ENCODE results near the gene RAB1B.
A peak's percentile ranks its signal among the peaks of the same experiment; 100 is the strongest.

RAB1B gene

DNA sequence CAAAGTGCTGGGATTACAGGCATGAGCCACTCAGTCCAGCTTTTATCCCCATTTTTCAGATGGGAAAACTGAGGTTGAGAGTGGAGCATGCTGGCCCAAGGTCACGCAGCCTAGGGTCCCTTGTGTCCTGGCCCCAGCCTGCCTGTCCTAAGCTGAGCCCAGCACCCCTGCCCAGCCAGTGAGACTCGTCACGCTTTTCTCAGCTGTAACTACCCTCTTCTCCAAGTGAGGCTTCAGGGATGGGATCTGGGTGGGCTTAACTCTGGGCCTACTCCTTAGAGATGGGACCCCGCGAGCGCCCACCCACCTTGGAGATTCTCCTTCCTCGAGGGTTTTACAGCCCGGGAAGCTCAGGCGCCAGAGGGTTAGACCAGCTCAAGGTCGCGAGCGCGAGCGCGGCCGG, 22.9 kb downstream of the RAB1B start:
- Histone ChIP-seq H3K27ac (ENCODE audit: low read depth, low read length) (no peak overlapping the region), H3K9ac (ENCODE audit: low read length) (no peak overlapping the region), H3K36me3 (ENCODE audit: control insufficient read depth, insufficient read depth, low read length) (no peaks in the 10 kb centered on the region), H3K4me1 (ENCODE audit: control insufficient read depth, insufficient read depth, low read length) (no peaks in the 10 kb centered on the region), H3K4me3 (ENCODE audit: low read length) (peak overlapping the region; percentile 5), H3K27me3 (ENCODE audit: control insufficient read depth, insufficient read depth, low read length) (peaks cover 20% of the 10 kb centered on the region)

- Histone ChIP-seq H3K27ac (ENCODE audit: low read depth, low read length) (no peak within 1 kb of the TSS), H3K9ac (ENCODE audit: low read length) (no peak within 1 kb of the TSS), H3K4me1 (ENCODE audit: control insufficient read depth, insufficient read depth, low read length) (no peaks in the 10 kb centered on the region), H3K27me3 (ENCODE audit: control insufficient read depth, insufficient read depth, low read length) (peaks cover 20% of the 10 kb centered on the region), H3K36me3 (ENCODE audit: control insufficient read depth, insufficient read depth, low read length) (no peaks in the 10 kb centered on the region), H3K4me3 (ENCODE audit: low read length) (peak within 1 kb of the TSS; percentile 26)
Measured at GRCh38 chr11:66291706-66292542, 23.5 kb downstream of the RAB1B start, which contains the start of gene TMEM151A. Gene TMEM151A (plus strand): TSS chr11:66291894. CDS start chr11:66292014, 120 bp downstream.

DNA sequence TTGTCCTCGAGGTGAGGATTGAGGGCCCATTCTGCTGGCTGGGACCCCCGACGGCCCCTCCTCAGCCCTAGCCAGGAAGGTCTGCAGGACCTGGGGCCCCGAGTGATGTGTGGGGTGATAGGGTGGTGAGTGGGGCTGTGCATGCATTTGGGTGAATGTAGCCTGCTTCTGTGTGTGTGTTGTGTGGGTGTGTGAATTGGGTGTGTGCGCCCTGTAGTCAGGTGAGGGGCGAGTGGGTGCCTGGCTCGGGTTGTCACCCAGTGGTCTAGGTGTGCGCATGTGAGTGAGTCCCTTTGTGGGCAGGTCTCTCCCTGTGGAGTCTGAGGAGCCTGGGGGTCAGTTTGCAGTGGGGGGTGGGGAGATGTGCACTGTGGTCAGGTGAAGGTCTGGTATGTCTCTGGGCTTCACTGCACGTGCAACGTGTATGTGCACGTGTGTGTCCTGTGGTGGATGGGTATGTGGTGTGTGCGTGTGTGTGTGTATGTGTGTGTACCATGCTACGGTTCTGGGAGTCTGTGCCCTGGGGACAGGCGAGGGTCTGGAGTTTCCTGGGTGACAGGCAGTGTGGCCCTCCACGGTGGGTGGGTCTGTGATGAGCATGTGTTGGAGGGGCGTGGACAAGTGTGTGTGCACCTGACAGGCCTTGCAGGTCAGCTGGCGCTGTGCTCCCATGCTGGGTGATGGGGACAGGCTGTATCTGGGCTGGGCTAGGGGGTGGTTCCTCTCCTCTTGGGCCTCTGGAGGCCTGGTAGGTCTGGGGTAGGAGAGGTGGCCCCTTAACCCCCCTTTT, 24.3 kb downstream of the RAB1B start:
- Histone ChIP-seq H3K4me3 (ENCODE audit: low read length) (no peak overlapping the region), H3K27ac (ENCODE audit: low read depth, low read length) (no peak overlapping the region), H3K36me3 (ENCODE audit: control insufficient read depth, insufficient read depth, low read length) (no peaks in the 10 kb centered on the region), H3K27me3 (ENCODE audit: control insufficient read depth, insufficient read depth, low read length) (peaks cover 20% of the 10 kb centered on the region), H3K4me1 (ENCODE audit: control insufficient read depth, insufficient read depth, low read length) (no peaks in the 10 kb centered on the region), H3K9ac (ENCODE audit: low read length) (no peak overlapping the region)

GRCh38 chr11:66293352-66293751, 24.9 kb downstream of the RAB1B start:
- H3K27me3 ChIP-seq (ENCODE audit: control insufficient read depth, insufficient read depth, low read length) = peaks cover 20% of the 10 kb centered on the region

DNA sequence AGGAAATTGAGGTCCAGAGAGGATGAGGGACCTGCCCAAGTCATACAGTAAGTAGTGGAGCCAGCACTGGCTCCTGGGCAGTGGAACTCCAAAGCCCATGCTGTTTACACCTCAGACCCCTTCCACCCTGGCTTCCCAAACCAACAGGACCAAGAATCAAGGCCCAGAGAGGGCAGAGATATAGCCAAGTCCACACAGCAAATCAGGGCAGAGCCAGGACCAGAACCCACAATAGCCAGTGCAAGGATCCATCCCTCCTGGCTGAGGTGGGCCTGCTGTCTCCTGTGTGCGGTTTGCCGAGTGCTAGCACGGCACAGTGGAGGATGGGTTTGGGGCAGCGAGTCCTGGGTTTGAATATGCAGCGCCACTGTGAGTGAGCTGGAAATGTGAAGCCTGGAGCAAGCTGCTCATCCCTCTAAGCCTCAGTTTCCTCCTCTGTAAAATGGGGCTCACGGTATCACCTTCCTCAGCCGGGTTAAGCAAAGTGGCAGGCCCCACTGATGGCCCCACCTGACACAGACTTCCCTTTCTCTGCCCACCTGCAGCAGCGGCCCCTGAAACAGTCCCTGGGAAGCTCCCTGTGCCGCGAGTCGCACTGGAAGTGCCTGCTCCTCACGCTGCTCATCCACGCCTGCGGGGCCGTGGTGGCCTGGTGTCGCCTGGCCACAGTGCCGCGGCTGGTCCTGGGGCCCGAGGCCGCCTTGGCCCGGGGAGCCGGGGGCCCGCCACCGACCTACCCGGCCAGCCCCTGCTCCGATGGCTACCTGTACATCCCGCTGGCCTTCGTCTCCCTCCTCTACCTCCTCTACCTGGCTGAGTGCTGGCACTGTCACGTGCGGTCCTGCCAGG, 25.6 kb downstream of the RAB1B start:
- no peak overlapping the region for H3K4me3 ChIP-seq (ENCODE audit: low read length)
- no peak overlapping the region for H3K9ac ChIP-seq (ENCODE audit: low read length)
- H3K27me3 ChIP-seq (ENCODE audit: control insufficient read depth, insufficient read depth, low read length) = peaks cover 20% of the 10 kb centered on the region
- H3K36me3 ChIP-seq (ENCODE audit: control insufficient read depth, insufficient read depth, low read length) = no peaks in the 10 kb centered on the region
- H3K27ac ChIP-seq (ENCODE audit: low read depth, low read length) = no peak overlapping the region
- H3K4me1 ChIP-seq (ENCODE audit: control insufficient read depth, insufficient read depth, low read length) = no peaks in the 10 kb centered on the region

More at GRCh38 chr11:66293352-66293751, 24.9 kb downstream of the RAB1B start:
- no peak overlapping the region for H3K4me3 ChIP-seq (ENCODE audit: low read length)
- H3K4me1 ChIP-seq (ENCODE audit: control insufficient read depth, insufficient read depth, low read length) = no peaks in the 10 kb centered on the region
- no peak overlapping the region for H3K27ac ChIP-seq (ENCODE audit: low read depth, low read length)
- H3K36me3 ChIP-seq (ENCODE audit: control insufficient read depth, insufficient read depth, low read length) = no peaks in the 10 kb centered on the region
- no peak overlapping the region for H3K9ac ChIP-seq (ENCODE audit: low read length)

DNA sequence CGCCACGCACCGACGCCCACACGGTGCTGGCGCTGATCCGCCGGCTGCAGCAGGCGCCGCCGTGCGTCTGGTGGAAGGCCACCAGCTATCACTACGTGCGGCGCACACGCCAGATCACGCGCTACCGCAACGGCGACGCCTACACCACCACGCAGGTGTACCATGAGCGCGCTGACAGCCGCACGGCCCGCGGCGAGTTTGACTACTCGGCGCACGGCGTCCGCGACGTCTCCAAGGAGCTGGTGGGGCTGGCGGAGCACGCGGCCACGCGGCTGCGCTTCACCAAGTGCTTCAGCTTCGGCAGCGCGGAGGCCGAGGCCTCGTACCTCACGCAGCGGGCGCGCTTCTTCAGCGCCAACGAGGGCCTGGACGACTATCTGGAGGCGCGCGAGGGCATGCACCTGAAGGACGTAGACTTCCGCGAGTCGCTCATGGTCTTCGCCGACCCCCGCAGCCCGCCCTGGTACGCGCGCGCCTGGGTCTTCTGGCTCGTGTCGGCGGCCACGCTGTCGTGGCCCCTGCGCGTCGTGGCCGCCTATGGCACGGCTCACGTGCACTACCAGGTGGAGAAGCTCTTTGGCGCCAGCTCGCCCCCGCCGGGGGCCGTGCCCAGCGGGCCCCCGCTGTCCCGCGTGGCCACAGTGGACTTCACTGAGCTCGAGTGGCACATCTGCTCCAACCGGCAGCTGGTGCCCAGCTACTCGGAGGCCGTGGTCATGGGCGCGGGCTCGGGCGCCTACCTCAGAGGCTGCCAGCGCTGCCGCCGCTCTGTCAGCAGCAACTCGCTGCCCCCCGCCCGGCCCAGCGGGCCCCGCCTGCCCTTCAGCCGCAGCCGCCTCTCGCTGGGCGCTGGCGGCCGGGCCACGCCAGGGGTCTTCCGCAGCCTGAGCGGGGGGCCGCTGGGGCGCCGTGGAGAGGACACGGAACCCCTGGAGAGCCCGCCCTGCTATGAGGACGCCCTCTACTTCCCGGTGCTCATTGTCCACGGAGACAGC, 26.5 kb downstream of the RAB1B start:
- Histone ChIP-seq H3K9ac (ENCODE audit: low read length) (no peak overlapping the region), H3K4me3 (ENCODE audit: low read length) (no peak overlapping the region), H3K36me3 (ENCODE audit: control insufficient read depth, insufficient read depth, low read length) (no peaks in the 10 kb centered on the region), H3K27ac (ENCODE audit: low read depth, low read length) (no peak overlapping the region), H3K27me3 (ENCODE audit: control insufficient read depth, insufficient read depth, low read length) (peaks cover 20% of the 10 kb centered on the region), H3K4me1 (ENCODE audit: control insufficient read depth, insufficient read depth, low read length) (no peaks in the 10 kb centered on the region)

DNA sequence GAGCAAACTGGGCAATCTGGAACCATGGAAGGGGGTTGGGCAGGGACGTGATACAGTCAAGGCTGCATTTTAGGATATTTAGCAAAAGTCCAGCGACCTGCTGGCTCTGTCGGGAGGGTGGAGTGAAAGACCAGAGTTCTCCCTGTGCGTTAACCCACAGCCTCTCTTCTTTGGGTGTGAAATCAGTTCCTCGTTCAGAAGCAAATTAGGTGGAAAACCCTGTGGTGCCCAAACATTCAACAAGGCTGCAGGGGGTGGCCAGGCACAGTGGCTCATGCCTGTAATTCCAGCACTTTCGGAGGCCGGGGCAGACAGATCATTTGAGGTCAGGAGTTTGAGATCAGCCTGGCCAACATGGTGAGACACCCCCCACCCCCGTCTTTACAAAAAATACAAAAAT, 29.2 kb downstream of the RAB1B start:
- no peaks in the 10 kb centered on the region for H3K4me1 ChIP-seq (ENCODE audit: control insufficient read depth, insufficient read depth, low read length)
- H3K27ac ChIP-seq (ENCODE audit: low read depth, low read length) = no peak overlapping the region
- H3K4me3 ChIP-seq (ENCODE audit: low read length) = no peak overlapping the region
- no peaks in the 10 kb centered on the region for H3K36me3 ChIP-seq (ENCODE audit: control insufficient read depth, insufficient read depth, low read length)
- H3K9ac ChIP-seq (ENCODE audit: low read length) = no peak overlapping the region
- peaks cover 12% of the 10 kb centered on the region for H3K27me3 ChIP-seq (ENCODE audit: control insufficient read depth, insufficient read depth, low read length)

DNA sequence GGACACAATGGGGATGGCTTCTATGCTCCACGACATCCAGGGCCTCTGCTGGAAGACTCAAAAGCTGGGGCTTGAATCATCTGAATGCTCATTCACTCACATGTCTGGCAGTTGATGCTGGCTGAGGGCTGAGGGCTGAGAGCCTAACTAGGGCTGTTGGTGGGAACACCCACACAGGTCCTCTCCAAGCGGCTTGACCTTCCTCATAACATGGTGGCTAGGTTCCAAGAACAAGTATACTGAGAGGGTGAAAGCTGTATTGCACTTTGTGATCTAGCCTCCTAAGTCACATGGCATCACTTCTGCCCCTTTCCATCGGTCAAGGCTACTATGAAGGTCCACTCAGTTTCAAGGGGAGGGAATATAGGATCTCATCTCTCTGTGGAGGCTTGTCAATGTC, 30.7 kb downstream of the RAB1B start:
- Histone ChIP-seq H3K4me1 (ENCODE audit: control insufficient read depth, insufficient read depth, low read length) (no peaks in the 10 kb centered on the region), H3K36me3 (ENCODE audit: control insufficient read depth, insufficient read depth, low read length) (no peaks in the 10 kb centered on the region), H3K27me3 (ENCODE audit: control insufficient read depth, insufficient read depth, low read length) (peaks cover under 1% of the 10 kb centered on the region), H3K9ac (ENCODE audit: low read length) (no peak overlapping the region), H3K4me3 (ENCODE audit: low read length) (no peak overlapping the region), H3K27ac (ENCODE audit: low read depth, low read length) (no peak overlapping the region)

- no peaks in the 10 kb centered on the region for H3K36me3 ChIP-seq (ENCODE audit: control insufficient read depth, insufficient read depth, low read length)
- no peaks in the 10 kb centered on the region for H3K27me3 ChIP-seq (ENCODE audit: control insufficient read depth, insufficient read depth, low read length)
- no peaks in the 10 kb centered on the region for H3K4me1 ChIP-seq (ENCODE audit: control insufficient read depth, insufficient read depth, low read length)
- H3K9ac ChIP-seq (ENCODE audit: low read length) = no peak overlapping the region
- H3K4me3 ChIP-seq (ENCODE audit: low read length) = no peak overlapping the region
- H3K27ac ChIP-seq (ENCODE audit: low read depth, low read length) = no peak overlapping the region
Measured at GRCh38 chr11:66302656-66303055, 34.2 kb downstream of the RAB1B start.

DNA sequence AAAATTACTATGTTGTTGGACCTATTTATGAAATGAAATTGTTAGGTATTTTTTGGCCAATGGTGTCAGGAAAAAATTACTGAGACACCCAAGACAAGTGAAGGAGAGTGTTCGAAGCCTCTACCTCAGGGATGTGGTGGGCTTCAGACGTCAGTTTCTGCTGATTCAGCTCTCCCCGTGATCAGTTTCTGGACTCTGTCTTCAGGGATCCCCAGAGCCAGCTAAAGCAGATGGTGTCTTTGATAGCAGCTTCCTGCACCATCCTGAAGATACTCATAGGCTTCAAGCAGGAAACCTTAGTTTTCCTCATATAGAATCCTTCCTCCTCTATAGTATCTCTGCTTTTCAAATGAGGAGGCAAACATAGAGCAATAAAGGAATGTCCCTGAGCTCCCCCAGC, 41.0 kb downstream of the RAB1B start:
- H3K4me1 ChIP-seq (ENCODE audit: control insufficient read depth, insufficient read depth, low read length) = no peaks in the 10 kb centered on the region
- no peak overlapping the region for H3K4me3 ChIP-seq (ENCODE audit: low read length)
- no peak overlapping the region for H3K27ac ChIP-seq (ENCODE audit: low read depth, low read length)
- no peaks in the 10 kb centered on the region for H3K36me3 ChIP-seq (ENCODE audit: control insufficient read depth, insufficient read depth, low read length)
- no peak overlapping the region for H3K9ac ChIP-seq (ENCODE audit: low read length)
- no peaks in the 10 kb centered on the region for H3K27me3 ChIP-seq (ENCODE audit: control insufficient read depth, insufficient read depth, low read length)

DNA sequence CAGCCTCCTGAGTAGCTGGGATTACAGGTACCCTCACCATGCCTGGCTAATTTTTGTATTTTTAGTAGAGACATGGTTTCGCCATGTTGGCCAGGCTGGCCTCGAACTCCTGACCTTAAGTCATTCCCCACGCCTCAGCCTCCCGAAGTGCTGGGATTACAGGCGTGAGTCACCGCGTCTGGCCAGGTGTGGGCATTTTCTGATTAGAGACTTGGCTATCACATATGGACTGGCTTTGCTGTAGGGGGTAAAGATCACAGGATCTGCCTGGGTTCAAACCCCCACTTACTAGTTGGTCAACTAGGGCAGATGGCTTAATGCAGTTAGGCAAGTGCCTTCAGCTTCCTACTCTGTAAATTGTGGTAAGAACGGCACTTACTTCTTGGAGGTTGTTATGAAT, 41.9 kb downstream of the RAB1B start:
- H3K4me1 ChIP-seq (ENCODE audit: control insufficient read depth, insufficient read depth, low read length) = no peaks in the 10 kb centered on the region
- H3K4me3 ChIP-seq (ENCODE audit: low read length) = no peak overlapping the region
- H3K27me3 ChIP-seq (ENCODE audit: control insufficient read depth, insufficient read depth, low read length) = no peaks in the 10 kb centered on the region
- H3K27ac ChIP-seq (ENCODE audit: low read depth, low read length) = no peak overlapping the region
- H3K9ac ChIP-seq (ENCODE audit: low read length) = no peak overlapping the region
- no peaks in the 10 kb centered on the region for H3K36me3 ChIP-seq (ENCODE audit: control insufficient read depth, insufficient read depth, low read length)

Measured in rectal smooth muscle tissue (tissue), 1 donor.